ENCODE results near the gene WDR59.

The WDR59 gene

DNA sequence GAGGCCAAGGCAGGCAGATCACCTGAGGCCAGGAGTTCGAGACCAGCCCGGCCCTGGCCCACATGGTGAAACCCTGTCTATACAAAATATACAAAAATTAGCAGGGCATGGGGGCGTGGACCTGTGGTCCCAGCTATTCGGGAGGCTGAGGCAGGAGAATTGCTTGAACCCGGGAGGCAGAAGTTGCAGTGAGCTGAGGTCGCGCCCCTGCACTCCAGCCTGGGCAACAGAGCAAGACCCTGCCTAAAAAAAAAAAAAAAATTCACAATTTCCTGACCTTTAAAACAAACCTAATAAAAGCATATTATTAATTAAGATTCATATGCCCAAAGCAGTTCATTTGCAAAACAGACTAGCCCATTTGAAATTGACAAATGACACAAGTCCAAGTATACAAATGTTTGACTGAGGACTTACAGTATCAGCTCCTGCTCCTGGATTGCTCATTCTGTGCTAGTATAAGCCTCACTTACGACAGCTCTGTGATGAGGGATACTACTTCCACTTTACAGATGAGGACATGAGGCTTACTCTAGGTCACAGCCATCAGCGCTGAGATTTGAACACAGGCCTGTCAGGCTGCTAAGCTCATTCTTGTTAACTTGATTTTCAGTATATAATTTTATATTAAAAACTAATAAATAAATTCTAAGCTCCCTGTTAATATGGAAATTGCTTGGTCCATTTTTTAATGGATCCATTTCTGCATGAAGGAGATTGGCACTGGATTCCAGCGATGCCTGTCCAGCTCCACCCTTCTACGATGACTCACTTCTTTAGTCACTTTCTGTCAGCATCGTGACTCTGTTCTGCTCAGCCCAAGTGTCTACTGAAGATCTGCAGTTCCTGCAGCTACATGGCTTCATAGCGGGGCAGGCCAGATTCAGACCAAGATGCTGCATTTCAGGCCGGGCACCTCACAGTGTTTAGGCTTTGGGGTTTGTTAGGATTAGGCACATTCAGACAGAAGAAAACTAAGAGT, 88.2 kb downstream of the WDR59 start:
- H3K27ac ChIP-seq = no peak overlapping the region
- no peaks in the 10 kb centered on the region for H3K79me2 ChIP-seq (ENCODE audit: insufficient read depth, low read depth)

DNA sequence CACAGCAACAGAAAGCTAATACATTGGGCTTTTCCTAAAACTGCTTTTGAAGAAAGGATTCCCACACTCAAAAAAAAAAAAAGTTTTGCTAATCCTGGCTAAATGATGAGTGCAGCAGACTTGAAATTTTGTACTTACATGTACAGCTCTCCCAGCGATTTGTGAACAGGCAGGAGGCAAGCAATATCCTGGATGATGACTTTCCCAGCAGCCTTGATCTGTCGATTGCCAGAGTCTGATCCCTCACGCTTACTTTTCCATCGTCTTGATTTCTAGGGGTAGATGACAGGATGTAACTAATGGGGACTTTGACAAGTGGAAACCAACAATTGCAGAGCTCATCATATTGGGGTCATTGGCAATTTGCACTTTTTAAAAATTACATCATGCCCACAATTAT, 91.4 kb downstream of the WDR59 start:
- H3K79me2 ChIP-seq (ENCODE audit: insufficient read depth, low read depth) = no peaks in the 10 kb centered on the region
- H3K9ac ChIP-seq = no peak overlapping the region
- H3K27me3 ChIP-seq (ENCODE audit: insufficient read depth, low read depth) = no peaks in the 10 kb centered on the region
- no peak overlapping the region for H3K4me2 ChIP-seq
- H3K4me3 ChIP-seq (IDR thresholded peaks at IDR 0.05; ENCODE audit: insufficient read depth, low read depth, low read length) = no peak overlapping the region
- H3K4me1 ChIP-seq (ENCODE audit: low read depth, poor library complexity, severe bottlenecking) = no peaks in the 10 kb centered on the region
- H3K27ac ChIP-seq = no peak overlapping the region
- TF ChIP-seq, protein P1, sequence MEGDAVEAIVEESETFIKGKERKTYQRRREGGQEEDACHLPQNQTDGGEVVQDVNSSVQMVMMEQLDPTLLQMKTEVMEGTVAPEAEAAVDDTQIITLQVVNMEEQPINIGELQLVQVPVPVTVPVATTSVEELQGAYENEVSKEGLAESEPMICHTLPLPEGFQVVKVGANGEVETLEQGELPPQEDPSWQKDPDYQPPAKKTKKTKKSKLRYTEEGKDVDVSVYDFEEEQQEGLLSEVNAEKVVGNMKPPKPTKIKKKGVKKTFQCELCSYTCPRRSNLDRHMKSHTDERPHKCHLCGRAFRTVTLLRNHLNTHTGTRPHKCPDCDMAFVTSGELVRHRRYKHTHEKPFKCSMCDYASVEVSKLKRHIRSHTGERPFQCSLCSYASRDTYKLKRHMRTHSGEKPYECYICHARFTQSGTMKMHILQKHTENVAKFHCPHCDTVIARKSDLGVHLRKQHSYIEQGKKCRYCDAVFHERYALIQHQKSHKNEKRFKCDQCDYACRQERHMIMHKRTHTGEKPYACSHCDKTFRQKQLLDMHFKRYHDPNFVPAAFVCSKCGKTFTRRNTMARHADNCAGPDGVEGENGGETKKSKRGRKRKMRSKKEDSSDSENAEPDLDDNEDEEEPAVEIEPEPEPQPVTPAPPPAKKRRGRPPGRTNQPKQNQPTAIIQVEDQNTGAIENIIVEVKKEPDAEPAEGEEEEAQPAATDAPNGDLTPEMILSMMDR (conservative IDR thresholded peaks at IDR 0.05; ENCODE audit: low read depth, low read length) = no peak
- H3K36me3 ChIP-seq (ENCODE audit: insufficient read depth) = no peaks in the 10 kb centered on the region; the same call in 1 of the 2 replicates
- no peaks in the 10 kb centered on the region for H4K20me1 ChIP-seq (ENCODE audit: insufficient read depth)
- no peak overlapping the region for H2AFZ ChIP-seq (ENCODE audit: low read depth)

More for the DNA sequence above, 88.2 kb downstream of the WDR59 start:
- Histone ChIP-seq H2AFZ (ENCODE audit: low read depth) (no peak overlapping the region), H3K27me3 (ENCODE audit: insufficient read depth, low read depth) (no peaks in the 10 kb centered on the region), H3K36me3 (ENCODE audit: insufficient read depth) (no peaks in the 10 kb centered on the region; the same call in 1 of the 2 replicates), H3K4me1 (ENCODE audit: low read depth, poor library complexity, severe bottlenecking) (no peaks in the 10 kb centered on the region), H3K4me3 (IDR thresholded peaks at IDR 0.05; ENCODE audit: insufficient read depth, low read depth, low read length) (no peak overlapping the region), H3K4me2 (no peak overlapping the region), H4K20me1 (ENCODE audit: insufficient read depth) (no peaks in the 10 kb centered on the region), H3K9ac (no peak overlapping the region)
- TF ChIP-seq, protein P1 (conservative IDR thresholded peaks at IDR 0.05; ENCODE audit: low read depth, low read length) = no peak

DNA sequence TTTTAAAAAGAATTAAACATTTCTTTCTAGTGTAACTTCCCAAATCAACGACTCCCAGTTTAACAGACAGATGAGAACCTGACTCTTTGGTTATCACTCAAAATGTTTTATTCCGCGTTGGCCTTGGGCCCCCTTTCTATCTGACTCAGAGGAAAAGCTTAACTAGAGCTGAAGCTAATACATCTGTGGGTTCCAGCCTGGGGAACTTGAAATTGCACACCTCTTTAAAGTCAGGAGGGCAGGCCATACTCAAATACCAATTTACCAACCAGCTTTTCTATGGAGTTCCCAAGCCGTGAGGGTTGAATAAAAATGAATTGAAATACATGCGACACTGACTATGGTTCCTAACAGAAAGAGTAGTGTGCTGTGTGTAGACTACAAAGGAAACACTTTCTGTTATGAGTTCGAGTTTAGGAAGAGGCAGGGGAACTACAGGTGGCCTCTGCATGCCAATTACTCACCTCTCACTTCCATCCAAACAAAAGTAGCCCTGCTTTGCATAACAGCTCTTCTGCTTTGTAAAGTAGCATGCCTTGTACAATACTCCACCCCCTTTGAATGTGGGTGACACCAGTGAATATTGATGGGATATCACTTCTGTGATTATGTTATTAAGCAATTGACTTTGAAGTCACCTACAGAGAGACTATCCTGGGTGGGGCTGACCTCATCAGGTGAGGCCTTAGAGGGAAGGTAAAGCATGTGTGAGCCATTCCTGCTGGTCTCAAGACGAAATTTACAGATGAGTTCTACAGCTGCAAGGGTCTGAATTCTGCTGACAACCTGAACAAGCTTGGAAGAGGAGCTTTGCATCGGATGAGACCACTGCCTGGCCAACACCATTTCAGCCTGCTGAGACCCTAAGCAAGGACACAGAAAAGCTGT, 92.1 kb downstream of the WDR59 start:
- H3K27me3 ChIP-seq (ENCODE audit: insufficient read depth, low read depth) = no peaks in the 10 kb centered on the region
- no peak overlapping the region for H2AFZ ChIP-seq (ENCODE audit: low read depth)
- H3K4me1 ChIP-seq (ENCODE audit: low read depth, poor library complexity, severe bottlenecking) = no peaks in the 10 kb centered on the region
- no peaks in the 10 kb centered on the region for H4K20me1 ChIP-seq (ENCODE audit: insufficient read depth)
- no peaks in the 10 kb centered on the region for H3K79me2 ChIP-seq (ENCODE audit: insufficient read depth, low read depth)
- no peak overlapping the region for H3K27ac ChIP-seq
- no peak overlapping the region for H3K4me2 ChIP-seq
- no peak overlapping the region for H3K9ac ChIP-seq
- TF ChIP-seq, protein P1 (conservative IDR thresholded peaks at IDR 0.05; ENCODE audit: low read depth, low read length) = no peak
- H3K36me3 ChIP-seq (ENCODE audit: insufficient read depth) = no peaks in the 10 kb centered on the region; the same call in 1 of the 2 replicates
- H3K4me3 ChIP-seq (IDR thresholded peaks at IDR 0.05; ENCODE audit: insufficient read depth, low read depth, low read length) = no peak overlapping the region

DNA sequence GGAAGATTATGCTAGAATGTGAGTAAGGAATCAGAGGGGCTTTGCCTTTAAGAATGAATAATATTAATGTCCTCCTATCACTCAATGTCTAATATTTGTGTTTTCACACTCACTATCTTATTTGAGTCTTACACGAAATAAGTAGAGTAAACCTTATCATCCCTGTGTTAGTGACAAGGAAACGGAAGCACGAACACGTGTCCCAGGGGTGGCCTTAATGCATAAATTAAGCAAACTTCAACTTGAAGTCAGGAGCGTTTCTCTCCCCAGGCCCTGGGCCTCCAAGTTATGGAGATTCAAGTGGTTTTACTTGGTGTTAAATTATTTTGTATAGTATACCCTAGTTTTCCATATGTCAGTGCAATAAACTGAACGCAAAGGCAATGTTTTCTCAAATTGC, 96.0 kb downstream of the WDR59 start:
- Histone ChIP-seq H3K4me3 (IDR thresholded peaks at IDR 0.05; ENCODE audit: insufficient read depth, low read depth, low read length) (no peak overlapping the region), H3K9ac (no peak overlapping the region), H2AFZ (ENCODE audit: low read depth) (no peak overlapping the region), H3K4me2 (no peak overlapping the region), H3K27me3 (ENCODE audit: insufficient read depth, low read depth) (no peaks in the 10 kb centered on the region), H3K79me2 (ENCODE audit: insufficient read depth, low read depth) (no peaks in the 10 kb centered on the region), H3K36me3 (ENCODE audit: insufficient read depth) (peaks cover 4% of the 10 kb centered on the region; the same call in 1 of the 2 replicates), H3K27ac (no peak overlapping the region), H4K20me1 (ENCODE audit: insufficient read depth) (no peaks in the 10 kb centered on the region), H3K4me1 (ENCODE audit: low read depth, poor library complexity, severe bottlenecking) (no peaks in the 10 kb centered on the region)
- TF ChIP-seq, protein P1 (conservative IDR thresholded peaks at IDR 0.05; ENCODE audit: low read depth, low read length) = no peak

Measured in KMS-11 (cell line).